Mesothelial cell of epicardium (in vitro differentiated cells): ENCODE results near the gene ACIN1. TPM values are rescaled to one million over a fixed set of nuclear protein-coding genes. Genes with fewer than 3 reads are reported as not detected.
A peak's percentile ranks its signal among the peaks of the same experiment; 100 is the strongest.

Experiments
- DNase-seq, 2 experiments: peaks; one replicate each; pipeline ENCODE4 v3.0.0; 2021; ENCODE audit warnings: low spot score in 2 of 2; ENCODE audit not compliant: unreplicated experiment in 2 of 2
- H3K27ac Mint-ChIP-seq: 2 replicates; pipeline ENCODE4 v1.8.0; 2021; ENCODE audit warnings: mixed read lengths
- H3K27me3 Mint-ChIP-seq: 2 replicates; pipeline ENCODE4 v1.8.0; 2021; ENCODE audit warnings: low read depth, mixed read lengths
- H3K36me3 Mint-ChIP-seq: 2 replicates; pipeline ENCODE4 v1.8.0; 2021; ENCODE audit warnings: mixed read lengths
- H3K4me1 Mint-ChIP-seq: 2 replicates; pipeline ENCODE4 v1.8.0; 2021; ENCODE audit warnings: mixed read lengths
- H3K4me3 Mint-ChIP-seq: 2 replicates; pipeline ENCODE4 v1.8.0; 2021; ENCODE audit warnings: mild to moderate bottlenecking, moderate library complexity, mixed read lengths
- H3K9me3 Mint-ChIP-seq: 2 replicates; pipeline ENCODE4 v1.8.0; 2021; ENCODE audit warnings: mixed read lengths
- CTCF ChIP-seq: fragments of 200-600 bp; sonication (generic); IDR thresholded peaks from one replicate; pipeline ENCODE4 v1.5.0; 2021; ENCODE audit warnings: antibody characterized with exemption; ENCODE audit not compliant: unreplicated experiment
- total RNA-seq: library from RNA; stranded (reverse); gene quantifications from 3 replicates; pipeline ENCODE4 v1.2.1, GENCODE V29; 2021

Gene ACIN1
- 372 to 401 TPM (median 374 TPM) in 3 replicates for total RNA-seq

- TF ChIP-seq CTCF: no peak
- peak; percentile 62 to 100 for DNase-seq
- Mint-ChIP-seq H3K9me3 (no peaks in the 10 kb centered on the region), H3K27ac (no peak within 1 kb of the TSS), H3K4me3 (no peak within 1 kb of the TSS), H3K4me1 (peaks cover 20% of the 10 kb centered on the region), H3K27me3 (no peaks in the 10 kb centered on the region), H3K36me3 (peaks cover 25% of the 10 kb centered on the region)
Observed at GRCh38 chr14:23094666-23095195, at the start of gene ACIN1. Gene ACIN1 (minus strand): TSS chr14:23095136. CDS start chr14:23095112, 24 bp downstream.

GRCh38 chr14:23143911-23144310 lies 49.0 kb upstream of the ACIN1 start:
- Mint-ChIP-seq H3K4me1 (peaks cover 20% of the 10 kb centered on the region), H3K9me3 (peaks cover 5% of the 10 kb centered on the region), H3K4me3 (no peak overlapping the region), H3K36me3 (peaks cover 25% of the 10 kb centered on the region), H3K27ac (peak overlapping the region; percentile 50), H3K27me3 (no peaks in the 10 kb centered on the region)
- TF ChIP-seq CTCF: no peak
- DNase-seq: no peak

DNA sequence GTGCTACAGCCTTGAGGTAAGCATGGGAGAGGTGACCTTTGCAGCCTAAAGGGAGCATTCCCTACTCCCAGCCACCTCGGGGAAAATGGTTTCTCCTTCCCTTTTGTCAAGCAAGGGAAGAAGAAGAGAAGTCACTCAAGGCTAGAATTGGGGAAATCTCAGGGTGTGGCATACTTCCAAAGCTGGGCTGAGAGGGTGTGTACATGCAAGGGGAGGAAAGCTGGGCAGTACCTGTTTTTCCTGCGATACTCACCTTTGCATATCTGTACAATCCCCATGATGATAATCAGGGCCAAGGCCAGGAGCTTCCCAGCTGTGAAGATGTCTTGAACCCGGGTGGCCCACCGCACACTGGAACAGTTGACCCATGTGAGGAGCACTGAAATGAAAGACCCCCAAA lies 47.9 kb upstream of the ACIN1 start:
- peaks cover 19% of the 10 kb centered on the region for H3K4me1 Mint-ChIP-seq
- H3K36me3 Mint-ChIP-seq: peaks cover 26% of the 10 kb centered on the region
- no peaks in the 10 kb centered on the region for H3K9me3 Mint-ChIP-seq
- no peak for TF ChIP-seq CTCF
- H3K27ac Mint-ChIP-seq: no peak overlapping the region
- no peak overlapping the region for H3K4me3 Mint-ChIP-seq
- H3K27me3 Mint-ChIP-seq: no peaks in the 10 kb centered on the region
- DNase-seq: no peak

DNA sequence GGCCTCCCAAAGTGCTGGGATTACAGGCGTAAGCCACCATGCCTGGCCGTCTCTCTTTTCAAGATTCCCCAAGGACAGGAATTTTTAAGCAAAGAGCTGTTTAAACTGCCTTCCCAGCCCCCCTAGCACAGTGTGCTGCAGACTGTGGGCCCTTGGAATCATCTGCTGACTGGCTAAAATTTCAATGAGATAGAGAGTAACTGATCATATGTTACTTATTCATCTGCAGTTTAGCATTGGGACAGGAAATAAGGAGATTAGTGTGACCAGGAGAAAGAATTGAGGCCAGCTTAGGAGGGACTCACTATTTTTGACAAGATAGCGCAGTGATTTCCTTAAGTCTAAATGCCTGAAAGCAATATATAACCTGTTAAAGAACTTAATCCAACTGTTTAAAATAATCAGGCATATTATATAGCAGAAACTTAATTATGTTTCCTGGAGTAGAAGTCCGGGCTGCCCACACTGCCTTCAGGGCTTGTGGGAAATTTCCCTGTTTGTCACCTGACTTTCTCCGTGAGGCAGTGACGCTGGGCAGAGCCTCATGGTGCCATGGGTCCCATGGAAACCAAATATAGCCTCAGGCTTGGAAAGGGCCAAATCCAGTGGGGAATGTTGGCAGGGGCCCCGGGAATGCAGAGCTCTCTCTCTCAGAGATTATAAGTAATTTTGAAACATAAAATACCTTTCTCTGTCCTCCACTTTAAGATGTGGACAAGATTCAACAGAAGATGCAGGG lies 46.9 kb upstream of the ACIN1 start:
- H3K36me3 Mint-ChIP-seq: peaks cover 23% of the 10 kb centered on the region
- peak; percentile 46 to 71 for DNase-seq
- H3K9me3 Mint-ChIP-seq: no peaks in the 10 kb centered on the region
- no peak for TF ChIP-seq CTCF
- H3K27me3 Mint-ChIP-seq: no peaks in the 10 kb centered on the region
- peaks cover 15% of the 10 kb centered on the region for H3K4me1 Mint-ChIP-seq
- no peak overlapping the region for H3K4me3 Mint-ChIP-seq
- peak overlapping the region; percentile 86 for H3K27ac Mint-ChIP-seq

DNA sequence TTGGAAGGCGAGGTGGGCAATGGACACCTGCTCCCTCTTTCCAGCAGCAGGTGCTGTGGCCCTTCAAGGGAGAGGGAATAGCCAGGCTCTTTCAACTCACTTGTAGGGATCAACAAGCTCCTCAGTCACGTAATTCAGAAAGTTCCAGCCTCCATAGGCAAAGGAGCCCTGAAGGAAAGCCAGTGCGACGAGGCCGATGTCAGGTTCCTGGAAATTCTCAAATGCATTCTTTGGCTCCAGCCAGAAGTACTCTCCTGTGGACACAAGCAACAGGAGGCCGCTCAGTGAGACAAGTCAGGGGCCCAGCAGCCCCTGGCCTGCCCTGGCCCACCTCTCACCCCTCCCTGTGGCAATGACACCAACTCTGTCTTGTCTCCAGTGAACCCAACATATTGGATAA lies 45.4 kb upstream of the ACIN1 start:
- Mint-ChIP-seq H3K27ac (no peak overlapping the region), H3K27me3 (no peaks in the 10 kb centered on the region), H3K4me1 (peaks cover 8% of the 10 kb centered on the region), H3K4me3 (no peak overlapping the region), H3K36me3 (peaks cover 24% of the 10 kb centered on the region), H3K9me3 (no peaks in the 10 kb centered on the region)
- DNase-seq: no peak
- TF ChIP-seq CTCF: no peak
